IPS-20b (cell line): ENCODE results near the gene CCHCR1.
"Not testable (repeated sequence)": the region's sequence is repeated elsewhere in the genome, so short reads cannot be mapped to it uniquely, and the experiment has no call there.

Experiments used
- H3K27ac ChIP-seq: one replicate; pipeline ENCODE4 v1.5.1; 2013; ENCODE audit warnings: low read length
- H3K27me3 ChIP-seq: 2 replicates; pipeline ENCODE4 v1.6.1; 2013; ENCODE audit warnings: mild to moderate bottlenecking, low read length, inconsistent platforms; ENCODE audit not compliant: insufficient read depth
- H3K36me3 ChIP-seq: 2 replicates; pipeline ENCODE4 v1.6.1; 2013; ENCODE audit warnings: low read depth, mild to moderate bottlenecking, inconsistent platforms, low read length, moderate library complexity; ENCODE audit not compliant: insufficient read depth
- H3K4me1 ChIP-seq: 2 replicates; pipeline ENCODE4 v1.6.1; 2013; ENCODE audit warnings: mild to moderate bottlenecking, control low read depth, inconsistent platforms, low read length, moderate library complexity; ENCODE audit not compliant: insufficient read depth
- H3K4me3 ChIP-seq: 2 replicates; pipeline ENCODE4 v1.5.1; 2013; ENCODE audit warnings: mild to moderate bottlenecking, low read length, inconsistent platforms
- H3K9ac ChIP-seq: 2 replicates; pipeline ENCODE4 v1.6.1; 2013; ENCODE audit warnings: low read depth, mild to moderate bottlenecking, inconsistent platforms, low read length, moderate library complexity
- H3K9me3 ChIP-seq: 2 replicates; pipeline ENCODE4 v1.6.1; 2013; ENCODE audit warnings: mild to moderate bottlenecking, low read depth, low read length, inconsistent platforms; ENCODE audit not compliant: insufficient read depth

CCHCR1 gene

GRCh38 chr6:31168606-31169005 is 11.0 kb upstream of the CCHCR1 start:
- no peak overlapping the region for H3K27ac ChIP-seq
- H3K9me3 ChIP-seq = no peaks in the 10 kb centered on the region
- H3K4me1 ChIP-seq = peaks cover 22% of the 10 kb centered on the region
- peaks cover 43% of the 10 kb centered on the region for H3K36me3 ChIP-seq
- peak overlapping the region; percentile 99; the same call in 1 of the 2 replicates for H3K9ac ChIP-seq
- H3K27me3 ChIP-seq = no peaks in the 10 kb centered on the region
- H3K4me3 ChIP-seq = peak overlapping the region; percentile 99

- Histone ChIP-seq H3K27me3 (no peaks in the 10 kb centered on the region), H3K27ac (no peak overlapping the region), H3K9ac (no peak overlapping the region; the same call in 1 of the 2 replicates), H3K4me1 (peaks cover 13% of the 10 kb centered on the region), H3K36me3 (peaks cover 68% of the 10 kb centered on the region), H3K9me3 (no peaks in the 10 kb centered on the region), H3K4me3 (peak overlapping the region; percentile 15; the same call in 1 of the 2 replicates)
These were observed 8.4 kb upstream of the CCHCR1 start for GRCh38 chr6:31165986-31166385.

- H3K9me3 ChIP-seq, H3K27me3 ChIP-seq, H3K4me1 ChIP-seq, H3K4me3 ChIP-seq, H3K27ac ChIP-seq, H3K9ac ChIP-seq: not testable (repeated sequence)
- H3K36me3 ChIP-seq = peaks cover 68% of the 10 kb centered on the region
These were observed 7.6 kb upstream of the CCHCR1 start for GRCh38 chr6:31165064-31165832.

- not testable (repeated sequence) for H3K4me3 ChIP-seq, H3K9ac ChIP-seq, H3K9me3 ChIP-seq, H3K4me1 ChIP-seq, H3K27me3 ChIP-seq, H3K27ac ChIP-seq
- peaks cover 68% of the 10 kb centered on the region for H3K36me3 ChIP-seq
These were observed 7.0 kb upstream of the CCHCR1 start for GRCh38 chr6:31164475-31165063.

- H3K27me3 ChIP-seq = no peaks in the 10 kb centered on the region
- peaks cover 68% of the 10 kb centered on the region for H3K36me3 ChIP-seq
- H3K4me1 ChIP-seq = peaks cover 10% of the 10 kb centered on the region; the same call in 1 of the 2 replicates
- no peak overlapping the region for H3K27ac ChIP-seq
- no peaks in the 10 kb centered on the region for H3K9me3 ChIP-seq
- H3K9ac ChIP-seq = no peak overlapping the region
- H3K4me3 ChIP-seq = no peak overlapping the region
These were observed 6.3 kb upstream of the CCHCR1 start for GRCh38 chr6:31163922-31164321.

- Histone ChIP-seq H3K36me3 (peaks cover 58% of the 10 kb centered on the region), H3K4me1 (peaks cover 10% of the 10 kb centered on the region; the same call in 1 of the 2 replicates), H3K9ac (no peak overlapping the region), H3K9me3 (no peaks in the 10 kb centered on the region), H3K27me3 (no peaks in the 10 kb centered on the region), H3K27ac (no peak overlapping the region), H3K4me3 (no peak overlapping the region)
These were observed 5.0 kb upstream of the CCHCR1 start for GRCh38 chr6:31162463-31163165.

GRCh38 chr6:31161216-31162126 is 3.9 kb upstream of the CCHCR1 start:
- Histone ChIP-seq H3K36me3 (peaks cover 50% of the 10 kb centered on the region), H3K27me3 (no peaks in the 10 kb centered on the region), H3K27ac (no peak overlapping the region), H3K4me1 (peaks cover 17% of the 10 kb centered on the region; the same call in 1 of the 2 replicates), H3K9me3 (no peaks in the 10 kb centered on the region), H3K4me3 (no peak overlapping the region), H3K9ac (no peak overlapping the region)

GRCh38 chr6:31158863-31159855 is 1.6 kb upstream of the CCHCR1 start:
- peaks cover 52% of the 10 kb centered on the region for H3K36me3 ChIP-seq
- H3K9ac ChIP-seq = peak overlapping the region; percentile 34; the same call in 1 of the 2 replicates
- H3K4me1 ChIP-seq = peaks cover 7% of the 10 kb centered on the region; the same call in 1 of the 2 replicates
- no peaks in the 10 kb centered on the region for H3K27me3 ChIP-seq
- no peaks in the 10 kb centered on the region for H3K9me3 ChIP-seq
- H3K4me3 ChIP-seq = peak overlapping the region; percentile 90
- H3K27ac ChIP-seq = no peak overlapping the region

GRCh38 chr6:31158140-31158862 is 699 bp upstream of the CCHCR1 start, which contains the start of gene TCF19:
TCF19 (plus strand) TSS chr6:31158589; CDS start chr6:31159470, 881 bp downstream.
- H3K36me3 ChIP-seq = peaks cover 47% of the 10 kb centered on the region
- peak within 1 kb of the TSS; percentile 90 for H3K4me3 ChIP-seq
- no peak within 1 kb of the TSS for H3K27ac ChIP-seq
- H3K9ac ChIP-seq = peak within 1 kb of the TSS; percentile 90; the same call in 1 of the 2 replicates
- no peaks in the 10 kb centered on the region for H3K9me3 ChIP-seq
- peaks cover 7% of the 10 kb centered on the region; the same call in 1 of the 2 replicates for H3K4me1 ChIP-seq
- no peaks in the 10 kb centered on the region for H3K27me3 ChIP-seq

GRCh38 chr6:31156641-31157040 is 961 bp downstream of the CCHCR1 start:
- peaks cover 31% of the 10 kb centered on the region for H3K36me3 ChIP-seq
- H3K4me3 ChIP-seq = no peak overlapping the region

More at GRCh38 chr6:31156641-31157040, 961 bp downstream of the CCHCR1 start:
- no peaks in the 10 kb centered on the region for H3K27me3 ChIP-seq
- no peaks in the 10 kb centered on the region for H3K9me3 ChIP-seq
- no peak overlapping the region for H3K27ac ChIP-seq
- H3K4me1 ChIP-seq = peaks cover 7% of the 10 kb centered on the region; the same call in 1 of the 2 replicates
- H3K9ac ChIP-seq = no peak overlapping the region
